HT-29 (cell line): ENCODE results near the gene PPP2R2D. TPM values are rescaled to one million over a fixed set of nuclear protein-coding genes. Genes with fewer than 3 reads are reported as not detected.
"Not testable (repeated sequence)": the region's sequence is repeated elsewhere in the genome, so short reads cannot be mapped to it uniquely, and the experiment has no call there.

Source experiments
- DNase-seq: peaks from one replicate; pipeline ENCODE4 v3.0.0-alpha.2; 2015; ENCODE audit warnings: low spot score
- total RNA-seq: library from RNA; depleted of rRNA; stranded (reverse); fragments of >200 nt; shearing (Covaris generic); gene quantifications from 2 replicates; pipeline ENCODE4 v1.2.3, GENCODE V29; 2014

Gene PPP2R2D
- total RNA-seq, 1 experiment from 2014 or later, result 30.3 TPM

DNA sequence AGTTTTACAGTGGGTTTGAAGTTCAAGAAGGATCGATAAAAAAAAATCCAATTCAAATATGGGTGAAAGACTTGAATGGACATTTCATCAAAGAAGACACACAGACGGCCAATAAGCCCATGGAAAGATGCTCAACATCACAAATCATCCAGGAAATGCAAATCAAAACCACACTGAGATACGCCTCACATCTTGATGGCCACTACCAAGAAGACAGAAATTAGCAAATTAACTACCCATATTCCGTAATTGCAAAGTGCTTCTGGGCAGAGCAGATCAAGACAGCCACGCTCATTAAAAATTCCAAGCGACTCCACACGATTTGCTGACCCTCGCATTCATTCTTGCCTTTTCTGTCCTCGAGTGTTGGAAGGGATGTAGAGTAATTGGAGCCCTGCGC is 34.1 kb upstream of the PPP2R2D start:
- no peak for DNase-seq

DNA sequence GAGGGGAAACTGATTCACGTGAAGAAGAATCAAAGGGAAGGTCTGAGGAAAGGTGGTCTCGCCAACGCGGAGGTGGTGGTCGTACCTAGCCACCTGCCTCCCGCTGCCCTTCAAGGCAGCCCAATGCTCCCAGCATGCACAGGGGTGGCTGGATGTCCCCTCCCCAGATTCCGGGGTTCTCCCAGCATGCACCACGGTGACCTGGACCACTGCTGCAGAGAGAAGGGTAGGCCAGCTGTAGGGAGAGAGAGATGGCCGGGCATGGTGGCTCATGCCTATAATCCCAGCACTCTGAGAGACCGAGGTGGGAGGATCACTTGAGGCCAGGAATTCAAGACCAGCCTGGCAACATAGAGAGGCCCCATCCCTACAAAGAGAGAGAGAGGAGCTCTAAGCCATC is 32.4 kb upstream of the PPP2R2D start:
- no peak for DNase-seq

DNA sequence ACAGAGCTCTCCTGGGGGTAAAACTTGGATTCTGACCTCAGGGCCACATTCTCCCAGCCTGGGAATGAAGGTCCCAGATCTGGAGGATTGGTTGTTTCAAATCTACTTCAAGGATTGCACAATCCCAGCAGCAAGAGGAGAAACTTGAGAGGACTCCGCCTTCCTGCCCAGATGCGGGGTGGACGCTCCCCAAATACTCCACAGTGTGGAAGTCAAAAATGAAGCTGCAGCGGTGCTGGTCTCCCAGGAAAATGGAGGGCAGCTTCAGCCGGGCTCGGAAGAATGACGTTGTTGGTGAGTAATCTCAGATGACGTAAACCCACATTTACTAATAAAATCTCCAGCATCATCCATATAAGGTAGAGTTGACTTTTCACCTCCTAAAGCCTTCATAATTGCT is 31.5 kb upstream of the PPP2R2D start:
- no peak for DNase-seq

DNA sequence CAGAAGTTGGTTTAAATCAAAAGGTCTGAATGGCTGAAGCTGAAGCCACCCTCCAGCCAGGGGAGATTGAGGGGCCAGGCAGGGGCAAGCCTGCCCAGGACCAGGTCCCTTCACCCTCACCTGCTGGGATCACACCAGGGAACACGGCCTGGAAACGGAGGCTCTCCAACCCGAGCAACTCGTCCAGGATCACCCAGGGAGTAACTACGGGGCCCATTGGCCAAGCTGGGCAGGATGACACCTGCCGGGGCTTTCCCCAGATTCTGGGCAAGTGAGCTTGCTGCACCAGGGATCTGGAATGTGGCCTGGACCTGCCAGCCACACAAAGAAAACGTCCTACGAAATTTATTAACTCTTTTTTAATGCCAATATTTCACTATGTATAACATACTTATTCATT is 30.4 kb upstream of the PPP2R2D start:
- no peak for DNase-seq

DNA sequence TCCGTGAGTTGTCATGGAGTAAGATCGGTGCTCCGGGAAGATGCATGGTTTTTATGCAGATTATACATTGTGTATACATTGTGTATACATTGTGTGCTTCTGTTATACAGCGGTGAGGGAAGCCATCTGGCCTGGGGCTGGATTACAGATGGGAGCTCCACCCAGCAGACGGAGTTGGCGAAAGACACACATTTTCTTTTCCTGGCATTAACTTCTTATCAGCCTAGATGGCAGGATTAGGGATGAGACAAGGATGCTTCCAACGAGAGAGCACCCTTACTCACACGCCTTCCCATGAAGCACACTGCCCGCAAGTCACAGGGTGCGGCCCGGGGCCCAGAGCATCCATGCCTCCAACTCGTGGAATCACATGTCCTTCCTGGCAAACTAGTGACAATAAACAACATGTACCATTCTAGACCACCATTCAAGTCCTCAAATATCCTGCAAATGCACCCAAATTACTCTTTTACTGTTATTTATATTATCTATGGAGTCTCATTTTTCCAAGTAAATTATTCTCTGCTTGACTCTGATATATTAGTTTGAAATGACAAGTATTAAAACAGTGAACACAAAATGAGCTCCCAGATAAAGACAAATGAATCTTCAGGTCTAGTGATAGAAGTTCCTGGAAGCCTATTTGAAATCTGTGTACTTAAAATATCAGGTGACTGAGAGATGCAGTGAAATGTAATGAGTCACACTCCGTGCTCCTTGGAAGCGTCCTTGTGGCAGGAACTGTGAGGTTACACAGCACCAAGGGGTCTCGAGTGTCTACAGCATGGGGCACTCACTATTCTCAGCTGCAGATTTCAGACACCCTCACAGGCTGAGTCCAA is 29.8 kb upstream of the PPP2R2D start:
- no peak for DNase-seq

DNA sequence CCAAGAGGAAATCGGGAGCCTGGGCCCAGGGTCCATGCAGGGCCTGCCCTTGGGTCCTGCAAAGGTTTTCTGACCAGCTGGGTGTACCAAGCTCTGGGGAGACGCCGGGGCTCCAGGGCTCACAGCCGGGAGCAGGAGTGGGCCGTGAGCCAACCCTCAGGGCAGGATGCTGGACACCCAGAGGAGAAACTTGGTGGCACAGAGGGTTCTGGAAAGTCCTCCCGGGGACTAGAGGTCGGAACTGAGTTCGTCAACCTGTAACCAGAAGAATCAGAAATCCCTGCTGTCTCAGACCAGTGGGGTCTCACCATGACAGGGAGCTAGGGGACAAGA is 29.2 kb upstream of the PPP2R2D start:
- DNase-seq, result no peak

DNA sequence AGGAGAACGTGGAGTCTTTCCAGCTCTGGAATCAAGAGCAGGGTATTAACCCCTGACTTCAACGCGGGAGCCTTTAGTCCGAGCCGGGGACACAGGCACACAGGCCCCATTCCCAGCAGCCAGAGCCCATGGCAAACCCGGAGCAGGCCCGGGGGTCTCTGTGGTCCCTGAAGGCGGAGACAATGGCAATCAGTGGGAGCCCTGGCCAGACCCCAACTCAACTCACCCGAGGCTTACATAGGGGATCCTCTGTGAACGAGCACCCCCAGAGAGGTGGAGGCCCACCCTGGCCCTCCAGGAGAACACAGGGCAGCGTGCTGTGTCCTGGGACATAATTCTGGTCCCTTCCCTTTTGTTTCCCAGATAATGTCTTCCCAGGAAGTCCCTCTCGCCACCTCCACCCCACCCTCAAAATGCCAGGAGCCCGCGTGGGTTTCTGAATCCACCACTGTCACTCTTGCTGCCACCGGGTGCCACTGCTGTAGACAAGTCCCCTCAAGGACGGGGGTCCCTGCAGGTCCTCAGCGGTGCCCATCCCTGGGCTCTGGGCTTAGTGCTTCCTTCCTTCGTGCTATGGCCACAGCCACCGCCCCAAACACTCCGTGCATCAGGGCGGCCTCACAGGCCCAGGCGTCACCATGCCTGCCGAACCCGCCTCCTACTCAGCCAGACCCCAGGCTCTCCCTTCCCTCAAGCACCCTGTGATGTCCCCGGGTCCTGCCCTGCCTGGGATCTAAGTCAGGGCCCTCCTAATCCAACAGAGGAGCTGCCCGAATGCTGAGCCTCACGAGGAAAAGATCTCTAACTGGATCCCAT is 28.6 kb upstream of the PPP2R2D start:
- DNase-seq, result no peak

DNA sequence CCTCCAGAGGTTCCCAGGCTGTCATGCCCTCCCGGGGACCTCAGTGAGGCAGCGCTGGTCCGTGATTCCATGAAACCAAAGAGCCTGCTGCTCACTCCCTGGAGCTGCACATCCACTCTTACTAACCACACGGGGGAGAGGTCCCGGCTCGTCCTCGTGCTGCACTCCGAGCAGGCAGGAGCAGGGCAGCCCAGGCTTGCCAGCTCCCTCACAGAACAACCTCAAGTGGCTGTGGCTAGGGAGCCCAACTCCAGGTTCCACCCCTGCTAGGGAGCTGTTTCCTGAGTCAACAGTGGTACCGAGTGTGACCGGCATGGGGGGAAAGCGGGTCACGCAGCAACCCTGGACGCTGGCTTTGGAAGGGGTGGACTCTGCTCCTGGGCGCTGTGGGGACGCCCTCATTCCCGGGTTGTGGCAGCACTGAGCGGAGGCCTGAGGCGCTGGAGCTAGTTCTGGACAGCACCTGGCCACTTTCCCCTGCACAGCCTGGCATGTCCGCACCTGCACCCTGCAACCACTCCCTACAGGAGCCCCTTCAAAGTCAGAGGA is 27.9 kb upstream of the PPP2R2D start:
- no peak for DNase-seq

DNA sequence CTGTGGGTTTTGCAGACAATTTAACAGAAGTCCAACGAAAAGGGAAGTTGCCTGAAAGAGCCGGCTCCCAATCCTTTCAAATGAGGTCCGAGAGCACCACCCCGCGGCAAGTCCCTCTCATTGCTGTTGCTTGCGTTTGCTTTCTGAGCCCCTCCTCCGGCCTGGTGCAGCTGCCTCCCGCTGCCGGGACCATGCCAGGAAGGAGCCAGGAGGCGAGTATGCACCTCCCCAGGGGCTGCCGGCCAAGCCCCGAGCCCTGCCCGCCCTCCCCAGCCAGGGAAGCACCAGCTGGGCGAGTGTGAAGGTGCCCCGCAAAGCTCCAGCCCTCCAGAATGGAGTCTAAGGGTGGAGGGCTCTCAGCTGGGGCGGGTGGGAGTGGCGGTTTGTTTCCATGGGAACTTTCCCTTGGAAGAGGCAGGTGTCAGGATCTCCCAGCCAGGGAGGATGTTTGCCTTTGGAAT is 25.8 kb upstream of the PPP2R2D start:
- DNase-seq, result peak; percentile 79

DNA sequence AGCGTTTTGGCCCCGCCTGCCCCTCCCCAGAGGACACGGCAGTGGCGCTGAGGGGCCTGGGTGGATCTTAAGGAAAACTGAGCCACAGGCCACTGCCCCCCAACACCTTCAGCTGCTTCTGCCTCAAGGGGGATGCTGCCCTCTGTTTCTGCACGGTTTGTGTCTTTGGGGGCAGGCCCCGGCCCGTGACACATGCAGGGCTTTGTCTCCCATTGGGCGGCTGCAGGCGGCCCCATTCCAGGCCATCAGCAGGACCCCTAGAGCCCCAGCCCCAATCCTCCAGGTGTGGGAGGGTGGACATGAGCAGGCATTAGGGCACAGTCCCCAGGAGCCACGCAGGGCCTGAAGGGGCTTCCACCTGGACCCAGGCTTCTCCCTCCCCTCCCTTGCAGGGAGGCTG is 25.3 kb upstream of the PPP2R2D start:
- no peak for DNase-seq

DNA sequence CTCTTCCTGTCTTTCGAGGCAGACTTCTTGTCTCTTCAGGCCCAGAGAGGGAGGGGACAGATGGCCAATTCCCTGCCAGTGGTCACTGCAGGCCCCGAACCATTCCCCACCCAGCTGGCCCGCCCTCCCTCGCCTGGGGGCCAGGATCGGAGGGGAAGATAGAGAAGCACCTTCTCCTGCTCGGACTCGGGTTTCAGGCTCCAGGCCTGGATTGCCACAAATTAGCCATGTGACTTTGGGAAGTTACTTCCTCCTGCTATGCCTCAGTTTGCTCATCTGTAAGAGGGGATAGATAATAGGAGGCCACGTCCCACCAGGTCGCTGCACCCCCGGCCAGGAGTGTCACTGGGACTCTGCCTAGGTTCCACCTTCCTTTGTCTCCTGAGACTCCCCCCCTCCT is 24.8 kb upstream of the PPP2R2D start:
- DNase-seq, result no peak

DNA sequence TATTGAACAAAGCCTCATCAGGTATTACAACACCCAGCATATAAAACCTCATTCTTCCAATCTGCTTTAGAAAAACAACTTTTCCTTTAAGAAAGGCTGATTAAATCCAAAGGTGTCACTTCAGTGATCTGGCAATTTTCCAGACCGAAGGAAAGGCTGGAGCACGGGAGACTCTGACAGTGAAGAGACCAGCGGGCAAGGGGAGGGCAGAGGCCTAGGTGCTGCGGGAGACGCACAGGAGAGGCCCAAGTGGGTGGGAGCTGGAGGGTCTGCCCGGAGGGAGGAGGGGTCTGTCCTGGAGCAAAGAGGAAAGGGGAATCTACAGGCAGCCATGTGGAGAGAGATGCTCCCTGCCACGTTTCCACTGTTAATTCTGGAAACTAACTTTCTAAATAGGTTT is 24.3 kb upstream of the PPP2R2D start:
- no peak for DNase-seq

DNA sequence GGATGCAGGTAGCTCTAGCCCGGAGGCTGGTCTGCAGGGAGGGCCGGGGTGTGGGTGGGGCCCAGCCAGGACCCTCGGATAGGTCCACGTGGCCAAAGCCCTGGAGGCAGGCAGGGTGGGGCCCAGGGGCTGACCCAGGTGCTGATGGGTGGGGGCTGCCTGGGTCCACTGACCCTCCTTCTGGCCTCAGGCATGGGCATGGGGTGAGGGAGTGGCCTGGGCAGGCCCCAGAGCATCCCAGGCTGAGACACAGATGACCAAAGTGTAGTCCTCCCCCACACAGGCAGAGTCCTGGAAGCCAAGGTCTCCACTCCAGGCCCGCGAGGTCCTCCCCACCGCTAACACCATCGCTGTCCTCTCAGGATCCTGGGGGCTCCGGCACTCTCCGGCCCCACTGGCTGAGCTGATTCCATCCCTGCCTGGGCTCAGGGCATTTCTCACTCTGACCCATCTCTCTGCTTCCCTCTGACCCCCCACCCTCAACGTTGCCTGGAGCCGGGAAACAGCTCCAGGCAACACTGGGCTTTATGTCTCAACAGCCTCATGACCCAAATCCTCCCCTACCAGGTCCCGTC is 20.7 kb upstream of the PPP2R2D start:
- no peak for DNase-seq

DNA sequence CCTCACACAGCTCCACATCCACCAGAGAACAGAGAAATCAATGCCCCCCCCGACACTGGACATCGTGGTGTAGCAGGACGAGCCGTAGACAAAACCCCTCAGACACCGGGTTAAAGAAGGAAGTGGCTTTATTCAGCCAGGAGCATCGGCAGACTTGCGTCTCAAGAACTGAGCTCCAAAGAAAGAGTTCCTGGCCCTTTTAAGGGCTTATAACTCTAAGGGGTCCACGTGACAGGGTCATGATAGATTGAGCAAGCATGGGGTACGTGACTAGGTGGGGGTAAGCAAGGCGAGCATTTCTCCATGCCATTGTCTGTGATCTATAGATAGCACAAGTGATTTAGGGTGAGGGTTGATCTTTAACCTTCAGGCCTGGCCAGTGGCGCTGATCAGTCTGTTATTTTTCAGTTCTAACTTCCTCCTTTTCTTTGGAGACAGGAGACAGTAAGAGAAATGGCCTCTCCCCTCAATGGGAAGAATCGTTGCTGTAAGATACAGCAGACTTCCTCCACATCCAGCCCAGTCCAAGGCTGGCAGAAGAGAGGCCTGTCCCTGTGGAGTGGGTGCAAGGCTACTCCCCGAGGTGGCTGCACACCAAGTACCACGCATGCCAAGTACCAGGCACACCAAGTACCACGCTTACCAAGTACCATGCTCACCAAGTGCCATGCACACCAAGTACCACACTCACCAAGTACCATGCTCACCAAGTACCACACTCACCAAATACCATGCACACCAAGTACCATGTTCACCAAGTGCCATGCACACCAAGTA is 19.5 kb upstream of the PPP2R2D start:
- DNase-seq, result no peak

DNA sequence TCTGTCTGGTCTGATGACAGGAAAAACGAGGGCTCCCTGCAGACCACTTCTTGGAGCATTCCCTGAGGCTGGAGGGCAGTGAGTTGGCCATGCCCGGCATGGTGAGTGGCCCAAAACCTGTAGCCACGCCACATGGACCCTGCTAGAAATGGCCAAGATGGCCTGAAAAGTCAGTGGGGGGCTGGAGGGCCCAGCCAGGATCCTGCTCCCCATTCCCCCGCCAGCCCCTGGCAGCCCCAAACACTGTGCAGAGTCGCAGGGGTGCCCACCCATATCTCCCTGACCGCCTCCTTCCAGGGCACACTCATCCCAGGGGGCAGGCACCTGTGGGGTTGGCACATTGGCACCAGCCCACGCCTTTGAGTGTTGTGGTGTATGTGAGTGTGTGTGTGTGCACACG is 18.7 kb upstream of the PPP2R2D start:
- DNase-seq, result no peak

DNA sequence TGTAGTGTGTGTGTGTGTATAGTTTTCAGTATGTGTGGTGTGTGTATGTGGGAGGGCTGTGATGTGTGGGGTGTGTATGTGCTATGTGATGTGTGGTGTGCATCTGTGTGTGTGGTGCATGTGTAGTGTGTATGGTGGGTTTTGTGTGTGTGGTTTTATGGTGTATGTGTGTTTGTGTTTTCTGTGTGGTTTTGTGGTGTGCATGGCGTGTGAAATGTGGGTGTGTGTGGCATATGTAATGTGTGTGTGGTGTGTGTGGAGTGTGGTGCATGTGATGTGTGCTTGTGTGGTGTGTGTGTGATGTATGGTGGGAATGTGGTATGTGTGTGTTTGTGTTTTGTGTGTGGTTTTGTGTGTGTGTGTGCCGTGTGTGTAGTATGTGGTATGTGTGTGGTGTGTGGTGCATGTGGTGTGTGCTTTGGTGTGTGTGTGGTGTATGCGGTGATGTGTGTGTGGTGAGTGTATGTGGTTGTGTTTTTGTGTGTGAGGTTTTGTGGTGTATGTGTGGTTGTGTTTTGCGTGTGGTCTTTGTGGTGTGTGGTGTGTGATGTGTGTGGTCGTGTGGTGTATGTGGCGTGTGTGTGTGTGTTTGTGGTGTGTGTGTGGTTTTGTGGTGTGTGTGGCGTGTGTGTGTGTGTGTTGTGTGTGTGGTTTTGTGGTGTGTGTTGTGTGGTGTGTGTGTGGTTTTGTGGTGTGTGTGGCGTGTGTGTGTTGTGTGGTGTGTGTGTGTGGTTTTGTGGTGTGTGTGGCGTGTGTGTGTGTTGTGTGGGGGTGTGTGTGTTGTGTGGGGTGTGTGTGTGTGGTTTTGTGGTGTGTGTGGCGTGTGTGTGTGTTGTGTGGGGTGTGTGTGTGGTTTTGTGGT is 18.0 kb upstream of the PPP2R2D start:
- DNase-seq, result no peak

DNA sequence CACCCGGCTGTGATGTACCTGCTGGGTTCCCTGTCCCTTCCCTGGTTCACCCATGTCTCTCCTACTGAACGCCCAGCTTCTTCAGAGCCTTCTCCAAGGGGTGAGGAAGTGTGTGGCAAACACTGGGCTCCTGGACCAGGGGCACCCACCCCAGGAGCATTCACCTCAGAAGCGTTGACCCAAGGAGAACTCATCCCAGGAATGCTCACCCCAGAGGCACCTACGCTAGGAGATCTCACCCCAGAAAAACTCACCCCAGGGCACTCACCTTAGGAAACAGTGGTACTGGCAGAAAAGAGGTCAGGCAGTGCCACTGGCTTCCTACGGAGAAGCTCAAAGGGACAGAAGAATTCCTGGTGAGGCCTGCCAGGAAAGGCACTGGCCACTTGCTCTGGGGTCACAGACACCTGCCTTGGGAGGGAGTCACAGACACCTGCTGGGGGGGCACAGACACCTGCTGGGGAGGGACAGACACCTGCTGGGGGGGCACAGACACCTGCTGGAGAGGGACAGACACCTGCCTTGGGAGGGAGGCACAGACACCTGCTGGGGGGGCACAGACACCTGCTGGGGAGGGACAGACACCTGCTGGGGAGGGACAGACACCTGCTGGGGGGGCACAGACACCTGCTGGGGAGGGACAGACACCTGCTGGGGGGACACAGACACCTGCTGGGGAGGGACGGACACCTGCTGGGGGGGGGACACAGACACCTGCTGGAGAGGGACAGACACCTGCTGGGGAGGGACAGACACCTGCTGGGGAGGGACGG is 17.0 kb upstream of the PPP2R2D start:
- not testable (repeated sequence) for DNase-seq

DNA sequence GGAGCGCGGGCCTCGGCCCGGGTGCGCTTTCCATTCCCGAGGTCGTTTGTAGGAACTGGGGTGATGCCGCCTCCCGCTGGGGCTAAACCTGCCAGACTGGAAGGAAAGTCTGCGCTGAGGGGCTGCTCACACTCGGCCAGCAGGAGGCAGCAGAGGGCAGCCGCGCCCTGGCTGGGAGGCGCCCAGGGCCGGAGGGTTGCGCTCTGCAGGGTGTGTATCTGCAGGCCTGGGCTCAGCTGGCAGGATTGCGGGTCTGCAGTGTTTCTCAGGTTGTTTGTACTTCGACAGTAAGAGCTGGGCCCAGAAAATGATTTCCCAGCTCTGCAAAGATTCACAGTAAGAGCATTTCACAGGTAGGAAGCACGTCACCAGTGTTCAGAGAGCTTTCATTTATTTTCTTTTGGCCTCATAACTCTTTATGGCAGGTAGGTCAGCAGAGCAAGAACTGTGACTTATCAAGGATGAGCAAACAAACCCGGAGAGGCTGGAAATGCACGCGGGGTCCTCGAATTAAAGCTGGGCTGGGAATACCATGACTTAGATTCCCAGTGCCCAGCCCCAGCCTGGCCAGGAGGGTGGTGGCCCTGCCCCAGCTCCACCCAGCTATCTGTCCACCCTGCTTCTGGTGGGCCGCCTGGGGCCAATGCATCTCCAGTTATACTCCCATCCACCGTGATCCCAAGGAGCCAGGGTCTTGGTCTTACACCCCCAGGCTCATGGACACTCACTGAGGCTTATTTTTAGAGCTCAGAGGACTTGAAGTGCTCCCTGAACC is 15.2 kb upstream of the PPP2R2D start:
- peak; percentile 78 for DNase-seq

DNA sequence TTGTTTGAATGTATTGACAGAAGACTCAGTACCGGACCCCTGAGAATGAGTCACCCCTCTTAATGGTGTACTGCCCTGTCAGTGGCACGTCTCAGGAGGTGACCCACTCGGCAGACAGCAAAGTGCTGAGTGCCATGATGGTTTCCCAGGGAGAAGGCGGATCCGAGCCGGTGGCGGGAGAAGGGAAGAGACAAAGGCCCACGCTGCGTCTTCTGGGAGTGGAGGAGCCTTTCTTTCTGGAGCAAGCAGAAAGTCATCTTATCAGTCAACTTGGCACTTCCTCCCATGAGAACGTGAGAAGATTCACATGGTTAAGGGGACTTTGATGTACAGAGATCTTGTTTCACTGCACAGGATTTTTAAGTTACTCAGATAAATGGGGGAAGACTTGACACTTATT is 14.6 kb upstream of the PPP2R2D start:
- DNase-seq, result no peak
